Activated naive CD8-positive, alpha-beta T cell treated with anti-CD3 and anti-CD28 coated beads, Interleukin-2, amount 10 ng/mL, durations not matched to agents 7 days and 5 days (primary cell): Measurements from ENCODE around the gene THSD4. TPM values are rescaled to one million over a fixed set of nuclear protein-coding genes. Genes with fewer than 3 reads are reported as not detected.

Source experiments
- ATAC-seq: fragments of 150-1000 bp; cut with Tn5 transposase; one replicate; pipeline ENCODE4 v1.10.0; 2021; ENCODE audit warnings: low read depth, moderate library complexity
- POLR2A ChIA-PET: fragments of 350-600 bp; sonication (Branson Sonifier 250); formaldehyde crosslinking; loops from one replicate; lab custom pipeline; 2021; ENCODE audit warnings: antibody characterized with exemption; lab: Charles Lee
- DNase-seq: peaks from one replicate; pipeline ENCODE4 v3.0.0; 2021
- H3K27ac Mint-ChIP-seq: one replicate; pipeline ENCODE4 v1.8.0; 2022; ENCODE audit warnings: mild to moderate bottlenecking, mixed read lengths
- H3K27me3 Mint-ChIP-seq: one replicate; pipeline ENCODE4 v1.8.0; 2022; ENCODE audit warnings: mild to moderate bottlenecking, moderate library complexity, mixed read lengths
- H3K36me3 Mint-ChIP-seq: one replicate; pipeline ENCODE4 v1.8.0; 2021; ENCODE audit warnings: mild to moderate bottlenecking, mixed read lengths
- H3K4me1 Mint-ChIP-seq: one replicate; pipeline ENCODE4 v1.8.0; 2021; ENCODE audit warnings: mixed read lengths
- H3K4me3 Mint-ChIP-seq: one replicate; pipeline ENCODE4 v1.8.0; 2022; ENCODE audit warnings: mild to moderate bottlenecking, moderate library complexity, mixed read lengths
- H3K9me3 Mint-ChIP-seq: one replicate; pipeline ENCODE4 v1.8.0; 2021; ENCODE audit warnings: mixed read lengths
- total RNA-seq, 2 experiments: library from RNA; stranded (reverse); gene quantifications; one replicate each; pipeline ENCODE4 v1.2.3, GENCODE V29; 2021

Gene THSD4
- total RNA-seq, 2 experiments from 2014 or later = not detected

DNA sequence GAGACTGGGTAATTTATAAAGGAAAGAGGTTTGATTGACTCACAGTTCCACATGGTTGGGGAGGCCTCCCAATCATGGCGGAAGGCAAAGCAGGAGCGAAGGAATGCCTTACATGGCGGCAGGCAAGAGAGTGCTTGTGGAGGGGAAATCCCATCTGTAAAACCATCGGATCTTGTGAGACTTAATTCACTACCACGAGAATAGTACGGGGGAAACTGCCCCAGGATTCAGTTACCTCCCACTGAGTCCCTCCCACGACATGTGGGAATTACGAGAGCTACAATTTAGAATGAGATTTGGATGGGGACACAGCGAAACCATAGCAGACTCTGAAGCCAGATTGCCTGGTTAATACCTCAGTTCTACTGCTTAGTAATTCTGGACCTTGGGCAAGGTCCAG lies 67.8 kb downstream of the THSD4 start:
- no peak for ATAC-seq
- H3K4me1 Mint-ChIP-seq = no peaks in the 10 kb centered on the region
- no peak overlapping the region for H3K27ac Mint-ChIP-seq
- POLR2A ChIA-PET = no interaction called here
- no peak overlapping the region for H3K4me3 Mint-ChIP-seq
- no peaks in the 10 kb centered on the region for H3K36me3 Mint-ChIP-seq
- no peaks in the 10 kb centered on the region for H3K9me3 Mint-ChIP-seq
- no peaks in the 10 kb centered on the region for H3K27me3 Mint-ChIP-seq
- no peak for DNase-seq

DNA sequence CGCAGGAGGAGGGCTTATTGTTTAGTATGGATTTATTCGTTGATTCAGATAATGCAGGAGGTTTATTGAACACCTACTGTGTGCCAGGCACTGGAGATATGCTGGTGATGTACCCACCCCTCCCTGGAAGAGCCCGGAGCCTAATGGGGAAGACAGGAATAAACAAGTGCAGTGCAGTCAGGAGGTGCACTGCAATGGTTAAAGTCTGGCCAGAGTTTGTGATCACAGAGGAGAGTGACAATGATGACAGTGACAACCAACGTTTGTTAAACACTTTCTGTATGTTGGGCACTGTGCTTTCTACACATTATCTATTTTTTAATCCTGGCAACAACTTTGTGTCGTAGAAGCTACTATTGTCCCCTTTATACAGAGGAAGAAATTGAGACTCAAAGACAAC lies 70.4 kb downstream of the THSD4 start:
- POLR2A ChIA-PET = no interaction called here
- Mint-ChIP-seq H3K4me1 (no peaks in the 10 kb centered on the region), H3K27ac (no peak overlapping the region), H3K27me3 (no peaks in the 10 kb centered on the region), H3K9me3 (no peaks in the 10 kb centered on the region), H3K36me3 (no peaks in the 10 kb centered on the region), H3K4me3 (no peak overlapping the region)
- ATAC-seq (no peak), DNase-seq (no peak)

DNA sequence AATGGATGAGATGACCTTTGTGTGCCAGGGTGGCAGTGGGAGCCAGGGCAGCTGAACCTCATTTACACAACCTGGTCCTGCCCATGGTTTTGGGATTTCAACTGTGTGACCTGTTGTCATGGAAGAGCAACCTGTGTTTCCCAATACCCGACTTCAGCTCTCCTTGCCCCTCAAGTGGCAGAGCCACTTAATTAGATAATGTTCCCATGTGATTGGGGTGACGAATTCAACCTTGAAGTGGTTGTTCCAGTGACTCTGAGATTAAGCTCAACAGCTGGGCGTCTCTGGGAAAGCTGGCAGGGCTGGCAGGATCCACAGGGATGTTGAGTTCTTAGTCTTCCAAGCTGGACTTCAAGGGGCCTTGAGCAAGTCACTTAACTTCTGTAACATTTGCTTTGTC lies 71.0 kb downstream of the THSD4 start:
- ATAC-seq = no peak
- H3K4me3 Mint-ChIP-seq = no peak overlapping the region
- H3K9me3 Mint-ChIP-seq = no peaks in the 10 kb centered on the region
- no peaks in the 10 kb centered on the region for H3K36me3 Mint-ChIP-seq
- H3K4me1 Mint-ChIP-seq = no peaks in the 10 kb centered on the region
- no peaks in the 10 kb centered on the region for H3K27me3 Mint-ChIP-seq
- no peak overlapping the region for H3K27ac Mint-ChIP-seq
- no peak for DNase-seq
- POLR2A ChIA-PET = no interaction called here

DNA sequence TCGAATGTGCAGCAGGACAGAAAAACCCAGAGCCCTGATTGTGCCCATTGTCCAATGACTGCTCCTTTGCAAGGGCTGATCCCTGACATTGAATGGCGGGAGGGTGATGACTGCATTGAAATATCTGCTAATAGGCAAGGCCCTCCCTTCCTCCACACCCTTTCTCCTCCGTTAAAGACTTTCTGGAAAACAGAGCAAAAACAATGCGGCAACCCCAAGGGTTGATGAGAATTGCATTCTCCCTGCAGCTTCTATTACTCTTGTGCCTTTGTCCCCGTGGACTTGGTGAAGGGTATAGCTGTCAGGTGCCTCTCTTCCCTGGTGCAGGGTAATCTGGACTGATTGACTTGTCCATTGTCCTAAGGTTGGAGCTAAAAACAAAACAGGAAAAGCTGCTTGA lies 71.8 kb downstream of the THSD4 start:
- ATAC-seq = no peak
- POLR2A ChIA-PET = no interaction called here
- no peak for DNase-seq
- H3K9me3 Mint-ChIP-seq = no peaks in the 10 kb centered on the region
- no peaks in the 10 kb centered on the region for H3K4me1 Mint-ChIP-seq
- H3K4me3 Mint-ChIP-seq = no peak overlapping the region
- no peaks in the 10 kb centered on the region for H3K27me3 Mint-ChIP-seq
- H3K27ac Mint-ChIP-seq = no peak overlapping the region
- H3K36me3 Mint-ChIP-seq = no peaks in the 10 kb centered on the region

DNA sequence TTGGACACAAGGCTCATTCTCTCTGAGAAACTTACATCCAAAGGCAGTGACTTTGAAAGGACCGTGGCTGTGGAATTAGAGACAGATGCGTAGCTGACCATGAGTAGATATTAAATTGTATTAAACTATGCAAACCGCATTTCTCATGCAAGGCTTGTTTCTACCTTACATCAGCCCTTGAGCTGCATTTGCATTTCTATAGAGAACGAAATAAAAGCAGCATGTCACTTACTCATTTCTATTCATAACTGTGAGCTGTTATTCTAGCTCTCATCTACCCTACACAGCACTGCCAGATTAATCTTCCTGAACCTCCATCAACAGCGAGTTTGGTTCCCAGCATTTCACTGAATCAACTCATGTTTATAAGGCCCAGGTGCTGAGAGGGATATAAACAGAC lies 72.3 kb downstream of the THSD4 start:
- H3K27me3 Mint-ChIP-seq = no peaks in the 10 kb centered on the region
- DNase-seq (no peak), ATAC-seq (no peak)
- no peaks in the 10 kb centered on the region for H3K4me1 Mint-ChIP-seq
- no peaks in the 10 kb centered on the region for H3K9me3 Mint-ChIP-seq
- POLR2A ChIA-PET = no interaction called here
- no peaks in the 10 kb centered on the region for H3K36me3 Mint-ChIP-seq
- H3K4me3 Mint-ChIP-seq = no peak overlapping the region
- no peak overlapping the region for H3K27ac Mint-ChIP-seq

DNA sequence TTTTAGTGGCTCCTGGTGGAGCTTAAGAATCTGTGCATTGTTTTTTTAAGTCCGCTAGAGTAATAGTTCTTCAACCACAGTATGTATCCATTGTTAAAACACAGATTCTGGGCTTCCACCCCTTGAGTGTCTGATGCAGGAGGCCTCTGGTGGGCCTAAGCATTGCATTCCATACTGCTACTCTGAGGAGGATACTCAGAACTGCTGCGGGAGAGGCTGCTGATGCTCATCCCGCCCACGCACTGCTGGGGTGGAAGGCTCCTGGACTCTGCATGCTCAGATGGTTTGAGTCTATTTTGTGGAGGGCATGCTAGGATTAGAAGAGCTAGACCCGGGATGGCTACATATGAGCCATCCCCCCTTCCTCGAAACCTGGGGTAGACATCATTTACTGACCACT lies 74.4 kb downstream of the THSD4 start:
- H3K9me3 Mint-ChIP-seq = no peaks in the 10 kb centered on the region
- POLR2A ChIA-PET = no interaction called here
- ATAC-seq (no peak), DNase-seq (no peak)
- H3K27me3 Mint-ChIP-seq = no peaks in the 10 kb centered on the region
- H3K36me3 Mint-ChIP-seq = no peaks in the 10 kb centered on the region
- no peaks in the 10 kb centered on the region for H3K4me1 Mint-ChIP-seq
- no peak overlapping the region for H3K27ac Mint-ChIP-seq
- H3K4me3 Mint-ChIP-seq = no peak overlapping the region

DNA sequence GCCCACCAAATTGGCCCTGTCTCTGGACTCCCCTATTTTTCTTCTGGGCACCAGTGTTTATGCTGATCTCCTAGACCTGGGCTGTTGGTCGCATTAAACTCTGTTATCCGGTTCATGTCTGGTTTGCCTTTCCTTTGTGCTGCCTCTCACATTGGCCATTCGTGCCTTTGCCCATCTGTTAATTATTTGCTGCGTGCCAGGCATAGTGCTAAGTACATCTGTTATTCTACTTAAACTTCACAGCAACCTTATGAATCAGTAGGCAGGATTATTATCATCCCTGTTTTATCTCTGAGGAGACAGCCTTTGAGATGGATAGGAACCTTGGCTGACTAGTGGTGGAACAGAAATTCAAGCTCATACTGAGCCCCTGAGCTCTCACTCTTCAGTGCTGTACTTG lies 76.0 kb downstream of the THSD4 start:
- Mint-ChIP-seq H3K27ac (no peak overlapping the region), H3K36me3 (no peaks in the 10 kb centered on the region), H3K9me3 (no peaks in the 10 kb centered on the region), H3K27me3 (no peaks in the 10 kb centered on the region), H3K4me3 (no peak overlapping the region), H3K4me1 (no peaks in the 10 kb centered on the region)
- ATAC-seq (no peak), DNase-seq (no peak)
- POLR2A ChIA-PET = no interaction called here

DNA sequence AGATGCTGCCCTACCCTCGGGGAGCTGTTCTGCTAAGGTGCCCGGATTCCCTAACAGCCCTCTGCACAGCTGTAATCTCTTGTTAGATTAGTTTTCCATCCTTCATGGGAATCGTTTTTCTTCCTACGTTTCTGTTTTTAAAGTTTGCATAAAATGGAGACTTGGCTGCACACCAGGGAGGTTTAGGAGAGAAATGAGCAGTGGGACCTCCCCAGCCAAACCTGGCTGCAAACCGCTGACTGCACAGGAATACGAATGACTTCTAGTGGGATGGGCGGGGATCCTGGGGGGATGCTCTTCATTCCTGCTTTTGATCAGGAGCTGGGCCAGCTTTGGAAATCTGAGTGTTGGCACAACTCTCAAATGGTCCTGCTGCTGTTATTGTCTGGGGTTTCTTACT lies 77.5 kb downstream of the THSD4 start:
- H3K4me3 Mint-ChIP-seq = no peak overlapping the region
- POLR2A ChIA-PET = no interaction called here
- H3K27me3 Mint-ChIP-seq = no peaks in the 10 kb centered on the region
- no peak for ATAC-seq
- H3K4me1 Mint-ChIP-seq = no peaks in the 10 kb centered on the region
- H3K27ac Mint-ChIP-seq = no peak overlapping the region
- DNase-seq = no peak
- no peaks in the 10 kb centered on the region for H3K9me3 Mint-ChIP-seq
- H3K36me3 Mint-ChIP-seq = no peaks in the 10 kb centered on the region

DNA sequence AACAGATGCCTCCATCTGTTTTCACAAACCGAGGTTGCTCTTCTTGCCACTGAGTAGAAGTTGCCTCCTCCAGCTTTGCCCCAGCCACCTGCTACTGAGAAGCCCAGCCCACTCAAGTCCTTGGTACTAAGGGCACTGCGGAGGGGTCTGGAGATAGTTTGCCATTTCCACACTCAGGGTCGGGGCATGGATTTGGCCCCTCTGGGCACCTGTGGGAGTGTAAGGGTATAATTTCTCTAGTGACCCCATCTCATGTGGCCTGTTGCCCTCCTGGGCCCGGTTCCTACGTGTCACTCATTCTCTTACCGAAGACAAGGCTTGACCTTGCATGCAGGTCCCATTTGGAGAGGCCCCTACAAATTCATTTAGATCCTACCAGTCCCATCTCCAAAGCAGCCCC lies 79.0 kb downstream of the THSD4 start:
- Mint-ChIP-seq H3K27ac (no peak overlapping the region), H3K4me3 (no peak overlapping the region), H3K36me3 (no peaks in the 10 kb centered on the region), H3K4me1 (no peaks in the 10 kb centered on the region), H3K27me3 (no peaks in the 10 kb centered on the region), H3K9me3 (no peaks in the 10 kb centered on the region)
- POLR2A ChIA-PET = no interaction called here
- no peak for ATAC-seq
- DNase-seq = no peak

DNA sequence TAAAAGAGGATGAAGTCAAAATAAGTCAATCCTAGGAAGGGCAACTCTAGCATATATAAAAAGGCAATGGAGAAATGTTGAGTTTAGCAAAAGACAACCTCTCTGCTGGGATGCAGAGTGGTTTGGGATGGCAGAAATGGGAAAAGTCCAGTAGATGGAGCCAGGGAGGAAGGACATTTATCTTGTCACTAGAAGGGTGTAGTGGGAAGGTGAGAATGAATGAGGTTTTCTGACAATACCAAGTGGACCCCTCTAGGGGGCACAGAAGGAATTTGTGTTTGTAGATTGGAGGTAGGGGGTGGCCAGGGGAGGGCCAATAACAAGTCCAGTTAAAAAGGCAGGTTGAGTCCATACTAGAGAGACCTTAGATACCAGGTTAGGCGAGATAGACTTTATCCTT lies 80.0 kb downstream of the THSD4 start:
- H3K27me3 Mint-ChIP-seq = no peaks in the 10 kb centered on the region
- no peak for DNase-seq
- no peaks in the 10 kb centered on the region for H3K4me1 Mint-ChIP-seq
- H3K4me3 Mint-ChIP-seq = no peak overlapping the region
- POLR2A ChIA-PET = no interaction called here
- H3K27ac Mint-ChIP-seq = peak overlapping the region; percentile 5
- H3K36me3 Mint-ChIP-seq = no peaks in the 10 kb centered on the region
- H3K9me3 Mint-ChIP-seq = no peaks in the 10 kb centered on the region
- no peak for ATAC-seq

DNA sequence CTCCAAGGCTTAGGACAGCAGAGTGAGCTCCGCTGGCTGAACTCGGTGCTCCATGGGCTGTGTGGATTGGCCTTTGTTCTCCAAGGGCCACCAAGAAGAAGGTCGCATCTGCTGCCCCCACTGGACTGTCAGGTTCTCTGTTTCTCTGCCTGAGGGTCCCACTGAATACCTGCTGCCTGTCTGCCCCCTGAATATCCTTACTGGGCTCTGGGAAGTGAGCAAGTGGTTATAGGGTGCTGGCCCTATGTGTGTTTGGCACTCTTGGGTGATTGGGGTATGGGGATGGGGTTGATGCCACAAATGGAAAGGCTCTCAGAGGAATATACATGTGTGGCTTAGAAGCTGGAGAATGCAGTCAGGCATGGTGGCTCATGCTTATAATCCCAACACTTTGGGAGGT lies 82.3 kb downstream of the THSD4 start:
- POLR2A ChIA-PET = no interaction called here
- ATAC-seq = no peak
- H3K4me1 Mint-ChIP-seq = no peaks in the 10 kb centered on the region
- no peaks in the 10 kb centered on the region for H3K27me3 Mint-ChIP-seq
- H3K4me3 Mint-ChIP-seq = no peak overlapping the region
- H3K36me3 Mint-ChIP-seq = no peaks in the 10 kb centered on the region
- H3K27ac Mint-ChIP-seq = no peak overlapping the region
- H3K9me3 Mint-ChIP-seq = no peaks in the 10 kb centered on the region
- no peak for DNase-seq

DNA sequence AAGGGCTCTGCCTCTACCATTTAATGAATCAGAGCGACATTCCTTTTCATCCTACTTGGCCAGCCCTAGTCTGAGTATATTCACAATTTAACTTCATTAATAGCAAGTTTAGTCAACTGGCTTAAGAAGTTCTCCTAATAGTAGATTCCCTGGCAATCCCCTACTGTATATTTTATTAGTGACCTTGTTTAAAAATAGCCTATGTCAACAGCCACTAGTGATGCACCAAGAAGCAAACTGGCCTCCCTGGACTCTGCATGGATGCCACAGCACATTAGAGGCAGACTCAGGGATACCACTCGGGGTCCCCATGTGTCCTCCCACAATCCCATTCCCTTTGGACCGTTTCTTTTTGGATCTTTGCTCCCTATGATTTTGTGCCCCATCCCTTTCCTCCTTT lies 83.6 kb downstream of the THSD4 start:
- H3K4me3 Mint-ChIP-seq = no peak overlapping the region
- ATAC-seq = no peak
- H3K9me3 Mint-ChIP-seq = no peaks in the 10 kb centered on the region
- H3K27me3 Mint-ChIP-seq = no peaks in the 10 kb centered on the region
- no peak for DNase-seq
- H3K36me3 Mint-ChIP-seq = no peaks in the 10 kb centered on the region
- no peak overlapping the region for H3K27ac Mint-ChIP-seq
- POLR2A ChIA-PET = no interaction called here
- no peaks in the 10 kb centered on the region for H3K4me1 Mint-ChIP-seq

DNA sequence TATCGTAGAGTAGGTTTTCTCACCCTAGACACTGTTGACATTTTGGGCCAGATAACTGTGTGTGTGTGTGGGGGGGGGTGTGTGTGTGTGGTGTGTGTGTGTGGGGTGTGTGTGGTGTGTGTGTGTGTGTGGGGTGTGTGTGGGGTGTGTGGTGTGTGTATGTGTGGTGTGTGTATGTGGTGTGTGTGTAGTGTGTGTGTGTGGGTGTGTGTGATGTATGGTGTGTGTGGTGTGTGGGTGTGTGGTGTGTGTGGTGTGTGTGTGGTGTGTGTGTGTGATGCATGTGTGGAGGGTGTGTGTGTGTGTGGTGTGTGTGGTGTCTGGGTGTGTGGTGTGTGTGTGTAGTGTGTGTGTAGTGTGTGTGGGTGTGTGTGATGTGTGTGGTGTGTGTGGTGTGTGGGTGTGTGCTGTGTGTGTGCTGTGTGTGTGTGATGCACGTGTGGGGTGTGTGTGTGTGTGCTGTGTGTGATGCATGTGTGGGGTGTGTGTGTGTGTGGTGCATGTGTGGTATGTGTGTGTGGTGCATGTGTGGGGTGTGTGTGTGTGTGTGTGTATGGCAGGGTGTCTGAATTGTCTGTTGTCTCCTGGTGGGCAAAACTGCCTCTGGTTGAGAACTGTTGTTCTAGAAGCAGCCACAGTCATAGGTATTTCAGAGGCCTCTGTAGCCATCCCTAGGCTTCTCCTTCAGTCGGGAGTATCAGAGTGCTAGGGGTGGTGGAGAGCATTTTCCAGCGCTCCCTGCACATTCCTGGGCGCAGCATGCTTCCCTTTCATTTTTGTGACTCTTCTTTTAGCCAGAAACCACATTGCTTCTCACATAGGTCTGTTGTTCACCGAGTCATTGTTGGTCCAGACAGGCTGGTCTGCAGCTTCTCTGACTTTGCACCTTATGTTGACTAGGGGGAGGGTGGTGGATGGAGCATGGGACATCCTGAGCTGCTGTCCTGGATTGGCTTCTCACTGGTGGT lies 84.4 kb downstream of the THSD4 start:
- Mint-ChIP-seq H3K36me3 (no peaks in the 10 kb centered on the region), H3K27me3 (no peaks in the 10 kb centered on the region), H3K4me3 (no peak overlapping the region), H3K4me1 (no peaks in the 10 kb centered on the region), H3K27ac (no peak overlapping the region), H3K9me3 (no peaks in the 10 kb centered on the region)
- no peak for ATAC-seq
- POLR2A ChIA-PET = no interaction called here
- DNase-seq = no peak

DNA sequence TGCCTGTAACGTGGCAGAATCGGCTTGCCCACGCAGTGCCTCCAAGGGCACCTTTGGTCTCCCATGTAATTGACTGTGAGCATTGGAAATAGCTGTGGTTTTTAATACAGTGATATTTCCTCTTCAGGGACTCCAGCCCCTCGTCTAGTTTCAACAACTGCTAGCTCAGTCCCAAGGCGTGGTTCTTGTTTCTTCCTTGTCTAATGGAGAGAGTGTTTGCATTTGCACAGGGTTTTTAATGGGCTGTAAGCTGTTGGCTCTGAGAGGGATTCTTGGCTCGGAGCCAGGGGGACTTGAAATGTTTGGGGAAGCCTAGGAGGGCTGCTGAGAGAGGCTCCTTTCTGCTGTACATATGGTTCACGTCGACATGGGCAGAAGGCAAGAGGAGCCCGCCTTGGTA lies 86.2 kb downstream of the THSD4 start:
- Mint-ChIP-seq H3K27me3 (no peaks in the 10 kb centered on the region), H3K27ac (no peak overlapping the region), H3K9me3 (no peaks in the 10 kb centered on the region), H3K36me3 (no peaks in the 10 kb centered on the region), H3K4me3 (no peak overlapping the region), H3K4me1 (no peaks in the 10 kb centered on the region)
- no peak for ATAC-seq
- POLR2A ChIA-PET = no interaction called here
- no peak for DNase-seq
